A549 (cell line): Measurements from ENCODE around the gene MAPT. TPM values are rescaled to one million over a fixed set of nuclear protein-coding genes. Genes with fewer than 3 reads are reported as not detected.

Source experiments
- ATAC-seq, 2 experiments: fragments of 200-7000 bp in 1 of 2; fragments of >200 bp in 1 of 2; cut with Nextera tagmentation in 1 of 2; cut with Tn5 transposase in 1 of 2; 3 replicates each; pipeline versions ENCODE4 v1.8.0 to v1.9.1; 2018 to 2020; ENCODE audit warnings: mild to moderate bottlenecking in 1 of 2, moderate library complexity in 1 of 2
- CTCF ChIA-PET: fragments of 300-600 bp; sonication (Branson Sonifier 250); formaldehyde crosslinking; extraction: SDS; loops from one replicate; lab custom pipeline; 2021; ENCODE audit warnings: antibody characterized with exemption, inconsistent platforms; lab: Yijun Ruan, JAX
- POLR2A ChIA-PET: fragments of 350-600 bp; formaldehyde crosslinking; extraction: SDS; loops from one replicate; lab custom pipeline; 2021; ENCODE audit warnings: antibody characterized with exemption, inconsistent platforms; lab: Yijun Ruan, JAX
- DNase-seq, 2 experiments: peaks; one replicate each; pipeline versions ENCODE4 v3.0.0 to v3.0.0-alpha.2; 2011 to 2016; ENCODE audit warnings: low read depth in 1 of 2, low spot score in 1 of 2
- FAIRE-seq: peaks from 2 replicates; lab custom pipeline; 2011; peaks lifted over from hg19 to GRCh38; lab: Jason Lieb, UNC
- H3K27ac ChIP-seq, 2 experiments: fragments of >200 bp; sonication (Bioruptor Twin); formaldehyde crosslinking; 3 replicates each; pipeline ENCODE4 v1.5.1; 2016 to 2017
- H3K4me1 ChIP-seq: fragments of >200 bp; sonication (Bioruptor Twin); formaldehyde crosslinking; 3 replicates; pipeline ENCODE4 v1.6.1; 2016
- H3K4me2 ChIP-seq: fragments of >200 bp; sonication (Bioruptor Twin); formaldehyde crosslinking; 3 replicates; pipeline ENCODE4 v1.6.1; 2016
- H3K4me3 ChIP-seq: fragments of >200 bp; sonication (Bioruptor Twin); formaldehyde crosslinking; 3 replicates; pipeline ENCODE4 v1.5.1; 2016
- H3K9me3 ChIP-seq: fragments of >200 bp; sonication (Bioruptor Twin); formaldehyde crosslinking; 3 replicates; pipeline ENCODE4 v1.6.1; 2016
- CEBPB ChIP-seq, 2 experiments: fragments of >200 bp in 1 of 2; sonication (Bioruptor Twin) in 1 of 2; formaldehyde crosslinking in 1 of 2; IDR thresholded peaks; 2 replicates each; pipeline ENCODE4 v1.6.1; 2012 to 2016
- E2F6 ChIP-seq: IDR thresholded peaks from 2 replicates; pipeline ENCODE4 v1.6.1; 2012; ENCODE audit warnings: low read depth, borderline replicate concordance
- EHF ChIP-seq: fragments of 250-450 bp; sonication (Bioruptor Pico); IDR thresholded peaks from 2 replicates; pipeline ENCODE4 v1.5.0; 2020; ENCODE audit warnings: mild to moderate bottlenecking
- EP300 ChIP-seq, 2 experiments: fragments of >200 bp; sonication (Bioruptor Twin); formaldehyde crosslinking; IDR thresholded peaks; 2 replicates in 1 of 2; 3 replicates in 1 of 2; pipeline ENCODE4 v1.6.1; 2016 to 2017
- GATA3 ChIP-seq: IDR thresholded peaks from 2 replicates; pipeline ENCODE4 v1.6.1; 2012; ENCODE audit warnings: borderline replicate concordance
- HOXA7 ChIP-seq: fragments of 250-450 bp; sonication (Bioruptor Pico); IDR thresholded peaks from 2 replicates; pipeline ENCODE4 v1.5.0; 2020; ENCODE audit warnings: mild to moderate bottlenecking, moderate library complexity
- HOXB13 ChIP-seq: fragments of 250-450 bp; sonication (Bioruptor Pico); IDR thresholded peaks from 2 replicates; pipeline ENCODE4 v1.5.0; 2020; ENCODE audit warnings: low read depth, mild to moderate bottlenecking, moderate library complexity
- HOXB5 ChIP-seq: fragments of 250-450 bp; sonication (Bioruptor Pico); IDR thresholded peaks from 2 replicates; pipeline ENCODE4 v1.5.0; 2020; ENCODE audit warnings: mild to moderate bottlenecking, moderate library complexity
- JUN ChIP-seq, 2 experiments: fragments of >200 bp; sonication (Bioruptor Twin); formaldehyde crosslinking; IDR thresholded peaks; 2 replicates in 1 of 2; 3 replicates in 1 of 2; pipeline ENCODE4 v1.6.1; 2016 to 2017
- MAFK ChIP-seq: fragments of 450-650 bp; IDR thresholded peaks from 2 replicates; pipeline ENCODE4 v1.6.1; 2014; ENCODE audit not compliant: partially characterized antibody
- MAX ChIP-seq: IDR thresholded peaks from 2 replicates; pipeline ENCODE4 v1.6.1; 2012
- MYC ChIP-seq: IDR thresholded peaks from 2 replicates; pipeline ENCODE4 v1.6.1; 2012; ENCODE audit warnings: mild to moderate bottlenecking, inconsistent platforms, low read length, improper control_type of control experiment, borderline replicate concordance
- NFE2L2 ChIP-seq: fragments of 150-350 bp; conservative IDR thresholded peaks from 2 replicates; pipeline ENCODE4 v1.6.1; 2014; ENCODE audit warnings: low read length
- NR3C1 ChIP-seq: fragments of >200 bp; sonication (Bioruptor Twin); formaldehyde crosslinking; IDR thresholded peaks from 3 replicates; pipeline ENCODE4 v1.6.1; 2017
- POLR2A ChIP-seq: IDR thresholded peaks from 2 replicates; pipeline ENCODE4 v1.6.1; 2012; ENCODE audit warnings: mild to moderate bottlenecking, low read length
- RAD21 ChIP-seq, 2 experiments: fragments of >200 bp in 1 of 2; sonication (Bioruptor Twin) in 1 of 2; formaldehyde crosslinking in 1 of 2; IDR thresholded peaks in 1 of 2; conservative IDR thresholded peaks in 1 of 2; 2 replicates in 1 of 2; 3 replicates in 1 of 2; pipeline ENCODE4 v1.6.1; 2012 to 2018; ENCODE audit warnings: inconsistent platforms in 1 of 2
- RCOR1 ChIP-seq: fragments of 150-350 bp; IDR thresholded peaks from 2 replicates; pipeline ENCODE4 v1.6.1; 2014; ENCODE audit warnings: antibody characterized with exemption, low read length, low read depth
- SMC3 ChIP-seq: fragments of >200 bp; sonication (Bioruptor Twin); formaldehyde crosslinking; IDR thresholded peaks from 3 replicates; pipeline ENCODE4 v1.6.1; 2018; ENCODE audit warnings: inconsistent platforms
- ZC3H11A ChIP-seq: fragments of 450-650 bp; IDR thresholded peaks from 2 replicates; pipeline ENCODE4 v1.6.1; 2014; ENCODE audit warnings: antibody characterized with exemption, mild to moderate bottlenecking
- ZFP36 ChIP-seq: fragments of 450-650 bp; IDR thresholded peaks from 2 replicates; pipeline ENCODE4 v1.6.1; 2014; ENCODE audit warnings: borderline replicate concordance; ENCODE audit not compliant: partially characterized antibody
- WGBS: methylation state at CpG from one replicate; pipeline ENCODE4 v1.1.6; 2017; ENCODE audit errors: missing lambda C conversion rate; 5-methylcytosine and 5-hydroxymethylcytosine counted together
- polyA plus RNA-seq, 4 experiments: library from polyadenylated mRNA; depleted of rRNA in 3 of 4; stranded (reverse); fragments of >200 nt; fragmentation: RNase III in 1 of 4; extraction: RNeasy Plus Mini Kit Qiagen cat#74134 plus additional on column Dnase treatment in 1 of 4; gene quantifications; 2 replicates in 3 of 4; 3 replicates in 1 of 4; pipeline ENCODE4 v1.2.3, GENCODE V29; 2011 to 2017
- TF ChIP-seq, protein P1 (sequence below): fragments of >200 bp; sonication (Bioruptor Twin); formaldehyde crosslinking; IDR thresholded peaks from 3 replicates; pipeline ENCODE4 v1.5.1; 2016
- TF ChIP-seq, protein P2 (sequence below): fragments of 250-450 bp; sonication (Bioruptor Pico); IDR thresholded peaks from 2 replicates; pipeline ENCODE4 v1.5.0; 2020; ENCODE audit warnings: low read depth, mild to moderate bottlenecking, moderate library complexity
- TF ChIP-seq, protein P3 (sequence below): fragments of 150-350 bp; IDR thresholded peaks from 2 replicates; pipeline ENCODE4 v1.6.1; 2014; ENCODE audit warnings: low read depth, mild to moderate bottlenecking, low read length

Gene MAPT
- polyA plus RNA-seq, 2 of the 4 experiments (the other 2 are of a cell fraction) = 1.2 to 1.6 TPM

DNA sequence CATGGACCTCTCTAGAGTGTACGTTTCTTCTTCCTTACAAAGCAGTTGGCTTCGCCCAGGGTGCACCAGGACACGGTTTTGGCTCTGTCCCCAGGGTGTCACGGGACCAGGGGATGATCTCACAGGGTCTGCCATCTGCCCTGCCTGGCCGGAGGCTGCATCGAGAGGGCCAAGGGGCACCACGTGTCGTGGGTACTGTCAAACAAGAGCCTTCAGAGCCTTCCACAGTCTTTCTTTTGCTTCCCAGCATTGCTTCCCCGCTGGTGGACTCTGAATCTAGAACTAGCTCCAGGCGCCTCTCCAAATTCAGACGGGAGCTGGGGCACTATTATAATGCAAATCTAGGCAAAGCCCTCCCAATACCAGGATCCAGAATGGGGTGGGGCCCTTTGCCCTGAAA lies 47.9 kb downstream of the MAPT start:
- WGBS = 56% methylated on average over 11 of the region's 11 CpGs
- Histone ChIP-seq H3K4me2 (no peak overlapping the region), H3K4me3 (no peak overlapping the region), H3K4me1 (no peaks in the 10 kb centered on the region), H3K9me3 (no peaks in the 10 kb centered on the region)
- ChIA-PET POLR2A (no interaction called here), CTCF (interaction anchor here (0.7 to 2.4 kb wide), 5 partner anchors 23 to 302 kb away, joined by 4 to 9 read pairs (median 4); no protein-coding TSS in a partner anchor)
- ATAC-seq (no peak), DNase-seq (no peak), FAIRE-seq (no peak)
- 0 out of 2 replicates have a peak, but pooled peaks have one; percentile 31 for TF ChIP-seq MYC
- no peak for TF ChIP-seq EHF (CRISPR knock-in tag)
- TF ChIP-seq, all 56 proteins: peak for 1
- no peak overlapping the region for H3K27ac ChIP-seq

DNA sequence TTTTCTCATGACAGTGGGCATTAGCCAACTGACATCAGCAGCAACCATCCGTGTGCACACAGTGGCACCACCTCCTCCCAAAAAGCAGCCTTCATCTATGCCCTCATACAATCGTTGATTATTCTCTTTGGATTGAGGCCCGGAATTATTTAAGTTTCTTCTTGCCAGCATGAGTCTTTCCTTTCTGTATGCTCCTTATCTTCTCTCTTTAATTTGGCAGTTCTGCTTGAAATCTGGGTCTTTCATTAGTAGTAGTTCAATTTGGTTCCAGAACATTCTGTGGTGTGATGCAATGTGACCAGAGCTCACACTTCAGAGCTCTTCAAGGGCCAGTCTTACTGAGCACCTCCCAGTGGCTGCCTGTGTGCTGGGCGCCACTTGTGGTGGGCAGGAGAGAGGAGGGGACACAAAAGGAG lies 52.5 kb downstream of the MAPT start:
- no peak overlapping the region for H3K27ac ChIP-seq
- ATAC-seq = no peak
- POLR2A ChIA-PET = no interaction called here

GRCh38 chr17:45948498-45948880 lies 54.1 kb downstream of the MAPT start:
- no peaks in the 10 kb centered on the region for H3K9me3 ChIP-seq
- H3K4me1 ChIP-seq = peaks cover 9% of the 10 kb centered on the region
- POLR2A ChIA-PET = interaction anchor here (1.1 to 1.4 kb wide), 2 partner anchors 24 to 55 kb away, joined by 3 to 4 read pairs; no protein-coding TSS in a partner anchor
- TF ChIP-seq CEBPB (IDR thresholded peaks at IDR 0.05) = no peak
- TF ChIP-seq ZFP36 = peak; percentile 50
- CTCF ChIA-PET = interaction anchor here (1.0 to 3.8 kb wide), 36 partner anchors 10 to 339 kb away, joined by 3 to 89 read pairs (median 8); partner anchors contain the start of genes KANSL1 and MAPT
- peak; percentile 32 for FAIRE-seq
- no peak for DNase-seq
- 0 out of 3 replicates have a peak overlapping the region, but pooled peaks have one; percentile 7 for H3K4me3 ChIP-seq
- WGBS = 57% methylated on average over 2 of the region's 2 CpGs
- H3K27ac ChIP-seq = peak overlapping the region; percentile 88 to 90
- peak overlapping the region; percentile 77 for H3K4me2 ChIP-seq
- no peak for ATAC-seq

More for the DNA sequence above, 52.5 kb downstream of the MAPT start:
- FAIRE-seq (no peak), DNase-seq (no peak)
- no peaks in the 10 kb centered on the region for H3K9me3 ChIP-seq
- H3K4me1 ChIP-seq = peaks cover 9% of the 10 kb centered on the region
- WGBS = 93% methylated on average over 4 of the region's 4 CpGs
- H3K4me2 ChIP-seq = no peak overlapping the region
- no peak overlapping the region for H3K4me3 ChIP-seq
- CTCF ChIA-PET = interaction anchor here (0.6 to 3.8 kb wide), 7 partner anchors 11 to 1000 kb away, joined by 3 to 89 read pairs (median 4); partner anchors contain the start of gene MAPT
- TF ChIP-seq CEBPB (IDR thresholded peaks at IDR 0.05) (peak in 1 of 2 experiments; percentile 44; a peak in 1 of 4 replicates), RCOR1 (no peak)

DNA sequence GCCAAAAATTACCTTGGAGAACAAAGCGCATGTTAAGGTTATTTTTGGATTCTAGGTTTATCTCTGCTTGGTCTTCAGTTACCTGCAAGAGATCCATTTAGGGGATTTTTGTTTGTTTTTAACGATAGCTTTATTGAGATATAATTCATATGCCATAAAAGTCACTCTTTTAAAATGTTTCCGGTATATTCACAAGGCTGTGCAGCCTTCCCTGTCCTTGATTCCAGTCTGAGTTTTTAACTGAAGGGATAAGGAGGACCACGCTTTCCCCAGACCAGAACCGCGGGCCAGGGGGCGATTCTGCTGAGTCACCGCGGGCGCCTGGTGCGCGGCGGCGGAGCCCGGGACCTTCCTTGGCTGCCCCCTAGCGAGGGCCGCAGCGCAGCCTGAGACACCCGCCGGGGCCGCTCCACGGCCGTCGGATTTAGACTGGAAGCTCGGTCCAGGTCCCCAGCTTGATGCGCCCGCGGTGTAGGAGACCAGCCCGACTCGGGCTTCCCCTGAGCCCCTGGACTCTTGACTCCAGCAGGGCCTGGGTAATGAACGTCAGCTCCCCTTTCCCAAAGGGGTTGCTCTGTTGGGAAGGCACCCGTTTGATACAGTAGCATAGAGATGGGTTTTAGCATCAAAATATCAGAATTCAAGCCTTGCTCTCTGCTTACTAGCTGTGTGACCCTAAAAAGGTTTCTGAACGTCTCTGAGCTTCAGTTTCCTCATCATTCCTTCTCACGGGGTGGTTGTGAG lies 54.7 kb downstream of the MAPT start:
- peak; percentile 81 to 94 for DNase-seq
- Histone ChIP-seq H3K4me1 (peaks cover 9% of the 10 kb centered on the region), H3K4me3 (0 out of 3 replicates have a peak overlapping the region, but pooled peaks have one; percentile 7), H3K4me2 (peak overlapping the region; percentile 77), H3K27ac (peak overlapping the region; percentile 88 to 90), H3K9me3 (no peaks in the 10 kb centered on the region)
- peak; percentile 91 to 99 for ATAC-seq
- FAIRE-seq = no peak
- WGBS = 10% methylated on average over 16 of the region's 34 CpGs
- POLR2A ChIA-PET = interaction anchor here (0.9 to 1.4 kb wide), 3 partner anchors 25 to 55 kb away, joined by 3 to 4 read pairs (median 3); no protein-coding TSS in a partner anchor
- CTCF ChIA-PET = interaction anchor here (0.7 to 3.8 kb wide), 48 partner anchors 9 to 557 kb away, joined by 3 to 89 read pairs (median 6); partner anchors contain the start of genes KANSL1 and MAPT
- TF ChIP-seq RCOR1 = no peak
- peak; percentile 55; the same call in 1 of the 2 replicates for TF ChIP-seq E2F6
- no peak for TF ChIP-seq GATA3
- TF ChIP-seq ZC3H11A = no peak; the same call in 1 of the 2 replicates
- TF ChIP-seq JUN (IDR thresholded peaks at IDR 0.05) = peak in 1 of 2 experiments; percentile 45; a peak in 2 of 5 replicates
- no peak for TF ChIP-seq NR3C1
- 0 out of 2 replicates have a peak, but pooled peaks have one; percentile 22 for TF ChIP-seq EHF (CRISPR knock-in tag)
- peak; percentile 35; the same call in 1 of the 2 replicates for TF ChIP-seq HOXB13 (CRISPR knock-in tag)
- 0 out of 2 replicates have a peak, but pooled peaks have one; percentile 6 for TF ChIP-seq POLR2A
- TF ChIP-seq SMC3 = peak; percentile 76
- 0 out of 2 replicates have a peak, but pooled peaks have one; percentile 10 for TF ChIP-seq HOXA7
- peak; percentile 99 for TF ChIP-seq MAFK
- TF ChIP-seq, protein P1, sequence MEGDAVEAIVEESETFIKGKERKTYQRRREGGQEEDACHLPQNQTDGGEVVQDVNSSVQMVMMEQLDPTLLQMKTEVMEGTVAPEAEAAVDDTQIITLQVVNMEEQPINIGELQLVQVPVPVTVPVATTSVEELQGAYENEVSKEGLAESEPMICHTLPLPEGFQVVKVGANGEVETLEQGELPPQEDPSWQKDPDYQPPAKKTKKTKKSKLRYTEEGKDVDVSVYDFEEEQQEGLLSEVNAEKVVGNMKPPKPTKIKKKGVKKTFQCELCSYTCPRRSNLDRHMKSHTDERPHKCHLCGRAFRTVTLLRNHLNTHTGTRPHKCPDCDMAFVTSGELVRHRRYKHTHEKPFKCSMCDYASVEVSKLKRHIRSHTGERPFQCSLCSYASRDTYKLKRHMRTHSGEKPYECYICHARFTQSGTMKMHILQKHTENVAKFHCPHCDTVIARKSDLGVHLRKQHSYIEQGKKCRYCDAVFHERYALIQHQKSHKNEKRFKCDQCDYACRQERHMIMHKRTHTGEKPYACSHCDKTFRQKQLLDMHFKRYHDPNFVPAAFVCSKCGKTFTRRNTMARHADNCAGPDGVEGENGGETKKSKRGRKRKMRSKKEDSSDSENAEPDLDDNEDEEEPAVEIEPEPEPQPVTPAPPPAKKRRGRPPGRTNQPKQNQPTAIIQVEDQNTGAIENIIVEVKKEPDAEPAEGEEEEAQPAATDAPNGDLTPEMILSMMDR = peak; percentile 90
- TF ChIP-seq, protein P2, sequence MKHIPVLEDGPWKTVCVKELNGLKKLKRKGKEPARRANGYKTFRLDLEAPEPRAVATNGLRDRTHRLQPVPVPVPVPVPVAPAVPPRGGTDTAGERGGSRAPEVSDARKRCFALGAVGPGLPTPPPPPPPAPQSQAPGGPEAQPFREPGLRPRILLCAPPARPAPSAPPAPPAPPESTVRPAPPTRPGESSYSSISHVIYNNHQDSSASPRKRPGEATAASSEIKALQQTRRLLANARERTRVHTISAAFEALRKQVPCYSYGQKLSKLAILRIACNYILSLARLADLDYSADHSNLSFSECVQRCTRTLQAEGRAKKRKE (CRISPR knock-in tag) = peak; percentile 54; the same call in 1 of the 2 replicates
- TF ChIP-seq EP300 (IDR thresholded peaks at IDR 0.05) = no peak
- peak; percentile 97 for TF ChIP-seq NFE2L2
- peak; percentile 57 to 76 for TF ChIP-seq RAD21 (conservative IDR thresholded peaks at IDR 0.05 in 1 of 2, IDR thresholded peaks at IDR 0.05 in 1 of 2)
- TF ChIP-seq, protein P3, sequence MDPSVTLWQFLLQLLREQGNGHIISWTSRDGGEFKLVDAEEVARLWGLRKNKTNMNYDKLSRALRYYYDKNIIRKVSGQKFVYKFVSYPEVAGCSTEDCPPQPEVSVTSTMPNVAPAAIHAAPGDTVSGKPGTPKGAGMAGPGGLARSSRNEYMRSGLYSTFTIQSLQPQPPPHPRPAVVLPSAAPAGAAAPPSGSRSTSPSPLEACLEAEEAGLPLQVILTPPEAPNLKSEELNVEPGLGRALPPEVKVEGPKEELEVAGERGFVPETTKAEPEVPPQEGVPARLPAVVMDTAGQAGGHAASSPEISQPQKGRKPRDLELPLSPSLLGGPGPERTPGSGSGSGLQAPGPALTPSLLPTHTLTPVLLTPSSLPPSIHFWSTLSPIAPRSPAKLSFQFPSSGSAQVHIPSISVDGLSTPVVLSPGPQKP = no peak
- peak; percentile 77 for TF ChIP-seq MAX
- peak; percentile 64; the same call in 1 of the 2 replicates for TF ChIP-seq HOXB5
